ENCODE measurements around the gene OVCA2.
A peak's percentile ranks its signal among the peaks of the same experiment; 100 is the strongest.

OVCA2 gene

GRCh38 chr17:2089021-2089422 is 47.2 kb downstream of the OVCA2 start:
- DNase-seq: peak; percentile 85

DNA sequence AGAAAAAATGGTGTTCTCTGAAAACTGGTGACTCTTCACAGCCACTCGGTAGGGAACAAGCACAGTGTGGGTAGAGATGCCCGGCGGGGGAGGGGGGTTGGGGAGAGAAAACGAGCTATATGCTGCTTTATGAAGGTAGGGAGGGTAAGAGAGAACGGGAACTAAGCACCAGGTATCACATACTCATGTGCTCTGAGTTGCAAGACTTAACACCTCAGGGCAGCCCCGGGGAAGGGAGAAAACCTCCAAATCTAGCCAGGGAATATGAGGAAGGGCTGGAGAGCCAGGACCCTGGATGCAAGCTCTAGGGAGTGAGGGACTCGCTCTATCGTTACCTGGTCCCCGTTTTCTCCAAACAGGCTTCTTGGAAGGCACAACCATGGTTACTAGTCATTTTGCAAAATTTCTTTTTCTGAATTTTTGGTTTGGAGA is 48.4 kb downstream of the OVCA2 start:
- DNase-seq: no peak

- peak; percentile 97 for DNase-seq
These were observed 49.1 kb downstream of the OVCA2 start for GRCh38 chr17:2090804-2091534.

- no peak for DNase-seq
These were observed 50.4 kb downstream of the OVCA2 start for GRCh38 chr17:2092253-2092652.
